OCI-LY3 (cell line): ENCODE measurements around the gene VAV1.

Experiments used
- CTCF ChIP-seq: fragments of 200-600, 300-600 bp; sonication (generic); IDR thresholded peaks from 2 replicates; pipeline ENCODE4 v1.5.1; 2014; ENCODE audit warnings: antibody characterized with exemption, low read length, low read depth
- EZH2phosphoT487 ChIP-seq: fragments of 200-600 bp; shearing (Covaris generic); IDR thresholded peaks from 2 replicates; pipeline ENCODE4 v1.6.1; 2018; ENCODE audit warnings: antibody characterized with exemption, mixed run types, low read depth

- TF ChIP-seq CTCF, result no peak
- TF ChIP-seq EZH2phosphoT487, result no peak
These were observed 21.5 kb downstream of the VAV1 start for GRCh38 chr19:6793973-6794372.
